HCT116 (cell line): Measurements from ENCODE around the gene DCAF4. TPM values are rescaled to one million over a fixed set of nuclear protein-coding genes. Genes with fewer than 3 reads are reported as not detected.

Experiments used
- ATAC-seq: fragments of 200-7000 bp; cut with Tn5 transposase; 2 replicates; pipeline ENCODE4 v1.9.1; 2020; ENCODE audit warnings: mild to moderate bottlenecking, moderate library complexity
- BruUV-seq: library from RNA; stranded (reverse); fragments of 400-500 nt; replicated peaks from 2 replicates; lab custom pipeline; 2021; lab: Mats Ljungman, UMichigan
- CTCF ChIA-PET: fragments of 300-600 bp; sonication (Branson Sonifier 250); formaldehyde crosslinking; loops from one replicate; lab custom pipeline; 2021; ENCODE audit warnings: antibody characterized with exemption; lab: Charles Lee
- POLR2A ChIA-PET: fragments of 300-600, 350-600 bp; sonication (Branson Sonifier 250); formaldehyde crosslinking; loops from one replicate; lab custom pipeline; 2021; ENCODE audit warnings: antibody characterized with exemption; lab: Charles Lee
- RAD21 ChIA-PET, 2 experiments: fragments of 300-600 bp; sonication (Branson Sonifier 250); formaldehyde crosslinking; loops; one replicate each; lab custom pipeline; 2023; ENCODE audit warnings: low total read pairs in 2 of 2; ENCODE audit not compliant: uncharacterized antibody in 2 of 2, unreplicated experiment in 2 of 2, low non-redundant PET in 1 of 2; lab: Charles Lee
- DNase-seq: peaks from one replicate; pipeline ENCODE4 v3.0.0-alpha.2; 2010; ENCODE audit warnings: low read depth, low spot score
- H2AFZ ChIP-seq: fragments of 200-600 bp; shearing (Covaris generic), sonication (generic); 2 replicates; pipeline ENCODE4 v1.6.1; 2017; ENCODE audit warnings: low read depth, mixed run types, mixed read lengths, antibody characterized with exemption, low read length; ENCODE audit not compliant: poor library complexity, severe bottlenecking
- H3K27ac ChIP-seq: 2 replicates; pipeline ENCODE4 v1.5.1; 2012; ENCODE audit warnings: low read depth, low read length
- H3K27me3 ChIP-seq: fragments of 200-600 bp; sonication (generic); 2 replicates; pipeline ENCODE4 v1.6.1; 2016; ENCODE audit warnings: mixed run types, low read length, mixed read lengths; ENCODE audit not compliant: insufficient read depth
- H3K36me3 ChIP-seq, 2 experiments: fragments of 200-500 bp in 1 of 2; fragments of 200-600 bp in 1 of 2; sonication (Bioruptor generic) in 1 of 2; sonication (generic) in 1 of 2; 2 replicates each; pipeline versions ENCODE4 v1.5.1 to v1.6.1; 2014 to 2016; ENCODE audit warnings: low read length in 2 of 2, inconsistent platforms in 1 of 2, mixed read lengths in 1 of 2, mixed run types in 1 of 2; ENCODE audit not compliant: insufficient read depth in 2 of 2, control insufficient read depth in 1 of 2
- H3K4me1 ChIP-seq, 2 experiments: fragments of 200-600 bp in 1 of 2; sonication (generic) in 1 of 2; 2 replicates each; pipeline versions ENCODE4 v1.5.1 to v1.6.1; 2012 to 2017; ENCODE audit warnings: low read length in 2 of 2, inconsistent platforms in 1 of 2, mild to moderate bottlenecking in 1 of 2, mixed read lengths in 1 of 2, mixed run types in 1 of 2, moderate library complexity in 1 of 2; ENCODE audit not compliant: insufficient read depth in 2 of 2, control insufficient read depth in 1 of 2
- H3K4me2 ChIP-seq: fragments of 200-600 bp; sonication (generic); 2 replicates; pipeline ENCODE4 v1.6.1; 2017; ENCODE audit warnings: mixed run types, low read length, mixed read lengths
- H3K4me3 ChIP-seq, 2 experiments: fragments of 200-600 bp in 1 of 2; sonication (generic) in 1 of 2; replicated peaks in 1 of 2; 2 replicates each; pipeline ENCODE4 v1.5.1; 2011 to 2016; ENCODE audit warnings: low read length in 2 of 2, control low read depth in 1 of 2, low read depth in 1 of 2, mild to moderate bottlenecking in 1 of 2, mixed read lengths in 1 of 2, mixed run types in 1 of 2
- H3K79me2 ChIP-seq: fragments of 200-600 bp; sonication (generic); 2 replicates; pipeline ENCODE4 v1.6.1; 2017; ENCODE audit warnings: mild to moderate bottlenecking, mixed run types, low read length, moderate library complexity, mixed read lengths; ENCODE audit not compliant: insufficient read depth
- H3K9ac ChIP-seq: fragments of 200-600 bp; sonication (generic); 2 replicates; pipeline ENCODE4 v1.6.1; 2016; ENCODE audit warnings: low read length, mixed read lengths
- H3K9me2 ChIP-seq: fragments of 200-600 bp; sonication (generic), shearing (Covaris generic); 2 replicates; pipeline ENCODE4 v1.6.1; 2017; ENCODE audit warnings: mixed run types, mild to moderate bottlenecking, moderate library complexity; ENCODE audit not compliant: insufficient read depth
- H3K9me3 ChIP-seq, 2 experiments: fragments of 200-500 bp in 1 of 2; fragments of 200-600 bp in 1 of 2; sonication (Bioruptor generic) in 1 of 2; sonication (generic) in 1 of 2; 2 replicates each; pipeline ENCODE4 v1.6.1; 2014 to 2017; ENCODE audit warnings: low read length in 2 of 2, mixed read lengths in 2 of 2, inconsistent platforms in 1 of 2, low read depth in 1 of 2, mild to moderate bottlenecking in 1 of 2, mixed run types in 1 of 2, moderate library complexity in 1 of 2; ENCODE audit not compliant: control insufficient read depth in 1 of 2, insufficient read depth in 1 of 2
- H4K20me1 ChIP-seq: fragments of 200-600 bp; sonication (generic), shearing (Covaris generic); 2 replicates; pipeline ENCODE4 v1.6.1; 2017; ENCODE audit warnings: mixed run types, mild to moderate bottlenecking, moderate library complexity; ENCODE audit not compliant: insufficient read depth
- ATF3 ChIP-seq: IDR thresholded peaks from 2 replicates; pipeline ENCODE4 v1.6.1; 2012
- CEBPB ChIP-seq: IDR thresholded peaks from 2 replicates; pipeline ENCODE4 v1.6.1; 2012; ENCODE audit warnings: low read depth
- CTCF ChIP-seq, 3 experiments: fragments of 200-600 bp in 1 of 3; sonication (generic) in 1 of 3; IDR thresholded peaks in 2 of 3; conservative IDR thresholded peaks in 1 of 3; 2 replicates each; pipeline ENCODE4 v1.5.1; 2012 to 2017; ENCODE audit warnings: low read depth in 2 of 3, low read length in 2 of 3, antibody characterized with exemption in 1 of 3, borderline replicate concordance in 1 of 3, control low read depth in 1 of 3, mild to moderate bottlenecking in 1 of 3, mixed read lengths in 1 of 3, mixed run types in 1 of 3, moderate library complexity in 1 of 3; ENCODE audit not compliant: insufficient read depth in 1 of 3
- EGR1 ChIP-seq: IDR thresholded peaks from 2 replicates; pipeline ENCODE4 v1.6.1; 2012; ENCODE audit warnings: low read depth
- EZH2 ChIP-seq: fragments of 200-600 bp; sonication (generic); IDR thresholded peaks from 2 replicates; pipeline ENCODE4 v1.6.1; 2017; ENCODE audit warnings: antibody characterized with exemption, mixed run types
- JUND ChIP-seq: IDR thresholded peaks from 2 replicates; pipeline ENCODE4 v1.6.1; 2012
- MAX ChIP-seq: IDR thresholded peaks from 2 replicates; pipeline ENCODE4 v1.6.1; 2012
- REST ChIP-seq: IDR thresholded peaks from 2 replicates; pipeline ENCODE4 v1.6.1; 2012; ENCODE audit warnings: low read depth
- SIN3A ChIP-seq: IDR thresholded peaks from 2 replicates; pipeline ENCODE4 v1.6.1; 2012; ENCODE audit warnings: low read depth
- SP1 ChIP-seq: IDR thresholded peaks from 2 replicates; pipeline ENCODE4 v1.6.1; 2012; ENCODE audit warnings: low read depth
- SRF ChIP-seq: IDR thresholded peaks from 2 replicates; pipeline ENCODE4 v1.6.1; 2012; ENCODE audit warnings: low read depth
- TCF7L2 ChIP-seq: IDR thresholded peaks from 2 replicates; pipeline ENCODE4 v1.7.0; 2011; ENCODE audit warnings: borderline replicate concordance, inconsistent platforms; ENCODE audit not compliant: insufficient read depth, insufficient read length; ENCODE audit errors: extremely low read depth
- ZFX ChIP-seq: fragments of 450-650 bp; IDR thresholded peaks from 2 replicates; pipeline ENCODE4 v1.6.1; 2017
- ZNF274 ChIP-seq: fragments of 200-500 bp; sonication (Bioruptor generic); IDR thresholded peaks from 2 replicates; pipeline ENCODE4 v1.6.1; 2014; ENCODE audit warnings: mild to moderate bottlenecking, low read depth, low read length, inconsistent platforms
- intact Hi-C: fragments of 100-400 bp; cut with micrococcal nuclease; formaldehyde crosslinking; loops from 2 replicates; pipeline ENCODE4 v1.10.0; 2022
- total RNA-seq: library from RNA; stranded (reverse); gene quantifications from one replicate; pipeline ENCODE4 v1.2.1, GENCODE V29; 2021; ENCODE audit not compliant: unreplicated experiment

DCAF4 gene
- total RNA-seq, 1 experiment from 2014 or later, result 19.3 TPM

GRCh38 chr14:72932893-72933292 lies 6.6 kb downstream of the DCAF4 start (continued):
- no peak for TF ChIP-seq MAX
- TF ChIP-seq ATF3, result no peak
- TF ChIP-seq SP1, result no peak
- no peak for TF ChIP-seq ZFX
- no peak for TF ChIP-seq EZH2
- no peak for TF ChIP-seq SRF
- no peak for TF ChIP-seq TCF7L2

- Histone ChIP-seq H2AFZ (no peak overlapping the region), H3K4me1 (no peaks in the 10 kb centered on the region), H3K9me3 (no peaks in the 10 kb centered on the region), H3K4me3 (no peak overlapping the region), H3K4me2 (no peak overlapping the region), H4K20me1 (0 out of 2 replicates have a peak, but pooled peaks cover 3% of the 10 kb centered on the region), H3K9me2 (no peaks in the 10 kb centered on the region), H3K36me3 (peaks cover 13 to 16% of the 10 kb centered on the region in 2 experiments; a peak in 3 of 4 replicates), H3K27ac (no peak overlapping the region), H3K27me3 (no peaks in the 10 kb centered on the region), H3K79me2 (no peaks in the 10 kb centered on the region; the same call in 1 of the 2 replicates), H3K9ac (no peak overlapping the region)
- DNase-seq, result no peak
- CTCF ChIA-PET, result interaction anchor here (1.0 kb wide), 1 partner anchor 9 kb away, joined by 4 read pairs; no protein-coding TSS in a partner anchor
- RAD21 ChIA-PET, result no interaction called here
- no TSS peak for BruUV-seq
- ATAC-seq, result no peak
- intact Hi-C loops, result no loop called here
- POLR2A ChIA-PET, result no interaction called here
- TF ChIP-seq CTCF (IDR thresholded peaks at IDR 0.05 in 2 of 3, conservative IDR thresholded peaks at IDR 0.05 in 1 of 3; ENCODE audit: borderline replicate concordance in 1 of 3, insufficient read depth in 1 of 3, low read depth in 2 of 3, low read length in 2 of 3) (no peak), ZNF274 (no peak), TCF7L2 (no peak), JUND (no peak), SP1 (no peak), CEBPB (no peak), REST (no peak), SIN3A (no peak), EGR1 (no peak)
Observed at GRCh38 chr14:72939630-72940029, 13.4 kb downstream of the DCAF4 start.
